ENCODE data around the gene RAD51B. TPM values are rescaled to one million over a fixed set of nuclear protein-coding genes. Genes with fewer than 3 reads are reported as not detected.

Gene RAD51B
- total RNA-seq, 4 donors from 2014 or later = 5.0 to 31.8 (median 20.6) TPM

- Histone ChIP-seq H3K4me1 (peaks cover 0 to 35% (median 9%) of the 10 kb centered on the region in 4 donors), H3K27ac (peak overlapping the region in 3 of 4 donors; percentile 19 to 47 (median 47)), H3K36me3 (no peaks in the 10 kb centered on the region), H3K4me3 (no peak overlapping the region), H3K9me3 (no peaks in the 10 kb centered on the region), H3K27me3 (no peaks in the 10 kb centered on the region)
- in situ Hi-C loops (cut with MboI; ENCODE audit: low pct_ligation_motif_present in 1 of 4, low pct_unique_long_range_greater_than_20kb in 1 of 4, low sequenced_read_pairs in 3 of 4) (no loop called here), intact Hi-C loops (cut with DNase I; ENCODE audit: low total_unique reads) (no loop called here)
- no peak for DNase-seq
- TF ChIP-seq POLR2AphosphoS5 (IDR thresholded peaks at IDR 0.05) (peak; percentile 20 to 45 (median 26)), POLR2A (IDR thresholded peaks at IDR 0.05) (no peak)
- WGBS, 2 donors (ENCODE audit: low coverage in 1 of 2) = 0 to 38% methylated on average over 1 to 6 of the region's 6 CpGs
These were observed 910.0 kb downstream of the RAD51B start for GRCh38 chr14:68729556-68729955.

- WGBS, 2 donors (ENCODE audit: low coverage in 1 of 2) = 93 to 100% methylated on average over 3 of the region's 3 CpGs
- H3K27ac ChIP-seq = peak overlapping the region in 3 of 4 donors; percentile 19 to 47 (median 47)
- in situ Hi-C loops (cut with MboI; ENCODE audit: low pct_ligation_motif_present in 1 of 4, low pct_unique_long_range_greater_than_20kb in 1 of 4, low sequenced_read_pairs in 3 of 4) = no loop called here
These were observed 910.8 kb downstream of the RAD51B start for GRCh38 chr14:68730348-68730747.

GRCh38 chr14:68730811-68731425 is 911.3 kb downstream of the RAD51B start:
- no peak for TF ChIP-seq POLR2AphosphoS5 (IDR thresholded peaks at IDR 0.05)
- no peak for TF ChIP-seq POLR2A (IDR thresholded peaks at IDR 0.05)
- TF ChIP-seq, protein P1, sequence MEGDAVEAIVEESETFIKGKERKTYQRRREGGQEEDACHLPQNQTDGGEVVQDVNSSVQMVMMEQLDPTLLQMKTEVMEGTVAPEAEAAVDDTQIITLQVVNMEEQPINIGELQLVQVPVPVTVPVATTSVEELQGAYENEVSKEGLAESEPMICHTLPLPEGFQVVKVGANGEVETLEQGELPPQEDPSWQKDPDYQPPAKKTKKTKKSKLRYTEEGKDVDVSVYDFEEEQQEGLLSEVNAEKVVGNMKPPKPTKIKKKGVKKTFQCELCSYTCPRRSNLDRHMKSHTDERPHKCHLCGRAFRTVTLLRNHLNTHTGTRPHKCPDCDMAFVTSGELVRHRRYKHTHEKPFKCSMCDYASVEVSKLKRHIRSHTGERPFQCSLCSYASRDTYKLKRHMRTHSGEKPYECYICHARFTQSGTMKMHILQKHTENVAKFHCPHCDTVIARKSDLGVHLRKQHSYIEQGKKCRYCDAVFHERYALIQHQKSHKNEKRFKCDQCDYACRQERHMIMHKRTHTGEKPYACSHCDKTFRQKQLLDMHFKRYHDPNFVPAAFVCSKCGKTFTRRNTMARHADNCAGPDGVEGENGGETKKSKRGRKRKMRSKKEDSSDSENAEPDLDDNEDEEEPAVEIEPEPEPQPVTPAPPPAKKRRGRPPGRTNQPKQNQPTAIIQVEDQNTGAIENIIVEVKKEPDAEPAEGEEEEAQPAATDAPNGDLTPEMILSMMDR (IDR thresholded peaks at IDR 0.05) = no peak
- TF ChIP-seq EP300 (IDR thresholded peaks at IDR 0.05; ENCODE audit: low read depth) = no peak
- no peaks in the 10 kb centered on the region for H3K36me3 ChIP-seq
- no peak overlapping the region for H3K4me3 ChIP-seq
- WGBS, 2 donors (ENCODE audit: low coverage in 1 of 2) = 65% methylated on average over 8 of the region's 8 CpGs; no CpG with 5 or more reads in 1 of the 2 donors
- no peak for DNase-seq
- intact Hi-C loops (cut with DNase I; ENCODE audit: low total_unique reads) (no loop called here), in situ Hi-C loops (cut with MboI; ENCODE audit: low pct_ligation_motif_present in 1 of 4, low pct_unique_long_range_greater_than_20kb in 1 of 4, low sequenced_read_pairs in 3 of 4) (no loop called here)
- H3K9me3 ChIP-seq = no peaks in the 10 kb centered on the region
- no peak overlapping the region for H3K27ac ChIP-seq
- H3K4me1 ChIP-seq = peaks cover under 1 to 40% (median 6%) of the 10 kb centered on the region in 4 donors
- H3K27me3 ChIP-seq = no peaks in the 10 kb centered on the region

More at GRCh38 chr14:68730348-68730747, 910.8 kb downstream of the RAD51B start:
- no peaks in the 10 kb centered on the region for H3K9me3 ChIP-seq
- H3K4me1 ChIP-seq = peaks cover 0 to 40% (median 6%) of the 10 kb centered on the region in 4 donors
- no peaks in the 10 kb centered on the region for H3K27me3 ChIP-seq
- TF ChIP-seq, protein P1 (IDR thresholded peaks at IDR 0.05) = no peak
- TF ChIP-seq POLR2AphosphoS5 (IDR thresholded peaks at IDR 0.05) = no peak
- TF ChIP-seq EP300 (IDR thresholded peaks at IDR 0.05; ENCODE audit: low read depth) = no peak
- TF ChIP-seq POLR2A (IDR thresholded peaks at IDR 0.05) = no peak
- H3K36me3 ChIP-seq = no peaks in the 10 kb centered on the region
- H3K4me3 ChIP-seq = no peak overlapping the region
- no peak for DNase-seq
- intact Hi-C loops (cut with DNase I; ENCODE audit: low total_unique reads) = no loop called here

GRCh38 chr14:68733086-68733914 is 913.7 kb downstream of the RAD51B start:
- Histone ChIP-seq H3K27me3 (no peaks in the 10 kb centered on the region), H3K27ac (no peak overlapping the region), H3K36me3 (no peaks in the 10 kb centered on the region), H3K4me1 (peaks cover 0 to 37% (median 13%) of the 10 kb centered on the region in 4 donors), H3K9me3 (no peaks in the 10 kb centered on the region), H3K4me3 (no peak overlapping the region)
- DNase-seq = no peak
- TF ChIP-seq POLR2A (IDR thresholded peaks at IDR 0.05) (no peak), EP300 (IDR thresholded peaks at IDR 0.05; ENCODE audit: low read depth) (no peak), POLR2AphosphoS5 (IDR thresholded peaks at IDR 0.05) (no peak)
- 67 to 88% methylated on average over 2 to 12 of the region's 12 CpGs for WGBS, 2 donors (ENCODE audit: low coverage in 1 of 2)
- intact Hi-C loops (cut with DNase I; ENCODE audit: low total_unique reads) = no loop called here
- in situ Hi-C loops (cut with MboI; ENCODE audit: low pct_ligation_motif_present in 1 of 4, low pct_unique_long_range_greater_than_20kb in 1 of 4, low sequenced_read_pairs in 3 of 4) = no loop called here

DNA sequence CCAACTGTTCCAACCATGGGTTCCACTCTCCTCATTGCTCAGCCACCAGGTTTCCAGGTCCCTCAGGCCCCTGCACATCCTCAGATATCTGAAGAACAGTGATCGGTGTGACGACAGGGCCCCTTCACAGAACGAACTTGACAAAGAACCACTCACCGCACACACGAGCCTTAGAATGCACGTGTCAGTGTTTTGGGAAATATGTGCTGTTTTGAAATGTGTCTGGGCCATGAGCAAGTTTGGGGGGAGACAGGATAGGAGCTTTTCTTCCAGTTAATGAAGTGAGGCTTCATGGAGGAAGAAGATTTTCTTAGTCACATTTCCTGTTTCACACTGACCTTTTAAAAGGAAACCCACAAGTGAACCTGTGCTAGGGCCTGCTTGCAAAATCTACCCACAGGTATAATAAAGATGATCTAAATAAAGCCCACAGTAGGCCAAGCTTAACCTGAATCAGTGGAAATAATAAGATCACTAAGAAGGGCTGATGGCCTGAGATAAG is 914.7 kb downstream of the RAD51B start:
- no peak for DNase-seq
- Histone ChIP-seq H3K4me3 (no peak overlapping the region), H3K36me3 (no peaks in the 10 kb centered on the region), H3K27me3 (no peaks in the 10 kb centered on the region), H3K9me3 (no peaks in the 10 kb centered on the region), H3K4me1 (peaks cover 0 to 31% (median 13%) of the 10 kb centered on the region in 4 donors), H3K27ac (peak overlapping the region in 2 of 4 donors; percentile 32 to 62)
- TF ChIP-seq EP300 (IDR thresholded peaks at IDR 0.05; ENCODE audit: low read depth) (no peak), POLR2AphosphoS5 (IDR thresholded peaks at IDR 0.05) (no peak), POLR2A (IDR thresholded peaks at IDR 0.05) (no peak)
- TF ChIP-seq, protein P1 (IDR thresholded peaks at IDR 0.05) = no peak
- WGBS, 2 donors (ENCODE audit: low coverage in 1 of 2) = 74 to 80% methylated on average over 1 to 6 of the region's 6 CpGs
- intact Hi-C loops (cut with DNase I; ENCODE audit: low total_unique reads) (no loop called here), in situ Hi-C loops (cut with MboI; ENCODE audit: low pct_ligation_motif_present in 1 of 4, low pct_unique_long_range_greater_than_20kb in 1 of 4, low sequenced_read_pairs in 3 of 4) (no loop called here)
